OCI-LY3 (cell line): ENCODE data around the gene C16orf90.

Source experiments
- H2AFZ ChIP-seq: fragments of 200-600, 300-600 bp; shearing (Covaris generic); 2 replicates; pipeline ENCODE4 v1.6.0; 2014; ENCODE audit warnings: antibody characterized with exemption, low read depth, low read length
- H3K27ac ChIP-seq: fragments of 200-600, 300-600 bp; sonication (generic); 2 replicates; pipeline ENCODE4 v1.5.1; 2014; ENCODE audit warnings: mild to moderate bottlenecking, low read length, moderate library complexity, mixed read lengths
- H3K27me3 ChIP-seq: fragments of 200-600, 300-600 bp; sonication (generic); 2 replicates; pipeline ENCODE4 v1.6.1; 2014; ENCODE audit warnings: low read depth, low read length, mixed read lengths
- H3K36me3 ChIP-seq: fragments of 200-600, 300-600 bp; sonication (generic); replicated peaks from 2 replicates; pipeline ENCODE3; 2014; ENCODE audit warnings: low read depth, low read length, mixed read lengths
- H3K4me1 ChIP-seq: fragments of 300-600, 200-600 bp; sonication (generic); 2 replicates; pipeline ENCODE4 v1.6.1; 2014; ENCODE audit warnings: low read length, mixed read lengths
- H3K4me2 ChIP-seq: fragments of 200-600, 300-600 bp; sonication (generic); 2 replicates; pipeline ENCODE4 v1.6.1; 2014; ENCODE audit warnings: low read length, mixed read lengths
- H3K4me3 ChIP-seq: fragments of 300-600, 200-600 bp; sonication (generic); 2 replicates; pipeline ENCODE4 v1.5.1; 2014; ENCODE audit warnings: antibody characterized with exemption, mild to moderate bottlenecking, low read length, moderate library complexity
- H3K79me2 ChIP-seq: fragments of 300-600, 200-600 bp; shearing (Covaris generic); 2 replicates; pipeline ENCODE4 v1.6.1; 2014; ENCODE audit warnings: mild to moderate bottlenecking, low read length, mixed read lengths
- H3K9ac ChIP-seq: fragments of 300-600, 200-600 bp; shearing (Covaris generic); 2 replicates; pipeline ENCODE4 v1.6.0; 2014; ENCODE audit warnings: mild to moderate bottlenecking, low read length, moderate library complexity
- H3K9me3 ChIP-seq: fragments of 200-600, 300-600 bp; shearing (Covaris generic); 2 replicates; pipeline ENCODE4 v1.6.1; 2014; ENCODE audit warnings: low read length, mixed read lengths; ENCODE audit not compliant: insufficient read depth
- H4K20me1 ChIP-seq: fragments of 200-600, 300-600 bp; sonication (generic); 2 replicates; pipeline ENCODE4 v1.6.1; 2016; ENCODE audit warnings: low read length, mixed read lengths; ENCODE audit not compliant: insufficient read depth
- EZH2phosphoT487 ChIP-seq: fragments of 200-600 bp; shearing (Covaris generic); IDR thresholded peaks from 2 replicates; pipeline ENCODE4 v1.6.1; 2018; ENCODE audit warnings: antibody characterized with exemption, mixed run types, low read depth
- TF ChIP-seq, protein P1 (sequence below): fragments of 200-600, 300-600 bp; sonication (generic); IDR thresholded peaks from 2 replicates; pipeline ENCODE4 v1.5.1; 2014; ENCODE audit warnings: antibody characterized with exemption, low read length, low read depth

Gene C16orf90

DNA sequence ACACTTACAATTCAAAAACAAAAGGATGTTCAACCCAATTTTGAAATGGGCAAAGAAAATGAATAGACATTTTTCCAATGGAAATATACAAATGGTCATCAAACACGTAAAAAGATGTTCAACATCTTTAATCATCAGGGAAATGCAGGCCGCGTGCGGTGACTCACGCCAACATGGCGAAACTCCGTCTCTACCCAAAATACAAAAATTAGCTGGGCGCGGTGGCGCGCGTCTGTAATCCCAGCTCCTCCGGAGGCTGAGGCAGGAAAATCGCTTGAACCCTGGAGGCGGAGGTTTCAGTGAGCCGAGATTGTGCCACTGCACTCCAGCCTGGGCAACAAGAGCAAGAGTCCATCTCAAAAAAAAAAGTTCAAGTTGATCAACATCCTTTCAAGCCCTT lies 3.7 kb upstream of the C16orf90 start:
- no peak overlapping the region for H2AFZ ChIP-seq
- no peak overlapping the region for H3K9ac ChIP-seq
- no peaks in the 10 kb centered on the region for H3K9me3 ChIP-seq
- no peak overlapping the region for H3K4me2 ChIP-seq
- no peak for TF ChIP-seq EZH2phosphoT487
- TF ChIP-seq, protein P1, sequence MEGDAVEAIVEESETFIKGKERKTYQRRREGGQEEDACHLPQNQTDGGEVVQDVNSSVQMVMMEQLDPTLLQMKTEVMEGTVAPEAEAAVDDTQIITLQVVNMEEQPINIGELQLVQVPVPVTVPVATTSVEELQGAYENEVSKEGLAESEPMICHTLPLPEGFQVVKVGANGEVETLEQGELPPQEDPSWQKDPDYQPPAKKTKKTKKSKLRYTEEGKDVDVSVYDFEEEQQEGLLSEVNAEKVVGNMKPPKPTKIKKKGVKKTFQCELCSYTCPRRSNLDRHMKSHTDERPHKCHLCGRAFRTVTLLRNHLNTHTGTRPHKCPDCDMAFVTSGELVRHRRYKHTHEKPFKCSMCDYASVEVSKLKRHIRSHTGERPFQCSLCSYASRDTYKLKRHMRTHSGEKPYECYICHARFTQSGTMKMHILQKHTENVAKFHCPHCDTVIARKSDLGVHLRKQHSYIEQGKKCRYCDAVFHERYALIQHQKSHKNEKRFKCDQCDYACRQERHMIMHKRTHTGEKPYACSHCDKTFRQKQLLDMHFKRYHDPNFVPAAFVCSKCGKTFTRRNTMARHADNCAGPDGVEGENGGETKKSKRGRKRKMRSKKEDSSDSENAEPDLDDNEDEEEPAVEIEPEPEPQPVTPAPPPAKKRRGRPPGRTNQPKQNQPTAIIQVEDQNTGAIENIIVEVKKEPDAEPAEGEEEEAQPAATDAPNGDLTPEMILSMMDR: no peak
- H3K27ac ChIP-seq: no peak overlapping the region
- H3K79me2 ChIP-seq: peaks cover 13% of the 10 kb centered on the region
- H3K36me3 ChIP-seq: no peaks in the 10 kb centered on the region
- H3K27me3 ChIP-seq: no peaks in the 10 kb centered on the region
- no peak overlapping the region for H3K4me3 ChIP-seq
- H3K4me1 ChIP-seq: peaks cover 7% of the 10 kb centered on the region
- H4K20me1 ChIP-seq: no peaks in the 10 kb centered on the region

DNA sequence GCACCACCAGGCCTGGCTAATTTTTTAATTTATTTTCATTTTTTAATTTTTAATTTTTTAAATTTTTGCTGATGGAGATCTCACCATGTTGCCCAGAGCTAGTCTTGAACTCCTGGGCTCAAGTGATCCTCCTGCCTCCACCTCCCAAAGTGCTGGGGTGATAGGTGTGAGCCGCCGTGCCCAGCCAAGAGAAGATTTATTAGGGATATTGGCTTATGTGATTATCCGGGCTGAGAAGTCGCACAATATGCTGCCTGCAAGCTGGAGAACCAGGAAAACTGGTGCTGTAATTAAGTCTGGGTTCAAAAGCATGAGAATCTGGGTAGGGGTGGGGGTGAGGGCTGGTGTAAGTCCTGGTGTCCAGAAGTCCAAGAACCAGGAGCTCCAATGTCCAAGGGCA lies 2.5 kb upstream of the C16orf90 start:
- Histone ChIP-seq H3K4me3 (no peak overlapping the region), H3K9ac (no peak overlapping the region), H3K9me3 (no peaks in the 10 kb centered on the region), H3K79me2 (peaks cover 13% of the 10 kb centered on the region), H3K36me3 (no peaks in the 10 kb centered on the region), H3K27me3 (no peaks in the 10 kb centered on the region), H2AFZ (no peak overlapping the region), H4K20me1 (no peaks in the 10 kb centered on the region), H3K27ac (no peak overlapping the region), H3K4me2 (no peak overlapping the region), H3K4me1 (peaks cover 7% of the 10 kb centered on the region)
- no peak for TF ChIP-seq EZH2phosphoT487
- TF ChIP-seq, protein P1: no peak

DNA sequence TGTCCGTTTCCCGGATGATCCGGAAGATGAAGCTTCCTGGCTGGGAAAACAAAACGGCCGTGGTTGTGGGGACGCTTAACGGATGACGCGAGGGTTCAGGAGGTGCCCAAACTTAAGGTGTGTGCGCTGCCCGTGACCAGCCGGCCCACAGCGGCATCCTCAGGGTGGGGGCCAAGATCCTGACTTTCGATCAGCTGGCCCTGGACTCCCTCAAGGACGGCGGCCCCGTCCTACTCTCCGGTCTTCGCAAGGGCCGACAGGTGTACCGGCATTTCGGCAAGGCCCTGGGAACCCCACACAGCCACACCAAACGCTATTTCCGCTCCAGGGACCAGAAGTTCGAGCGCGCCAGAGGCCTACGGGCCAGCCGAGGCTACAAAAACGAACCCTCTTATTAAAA lies 1.1 kb upstream of the C16orf90 start:
- H3K4me2 ChIP-seq: no peak overlapping the region
- no peaks in the 10 kb centered on the region for H3K36me3 ChIP-seq
- H3K9ac ChIP-seq: no peak overlapping the region
- H3K4me1 ChIP-seq: no peaks in the 10 kb centered on the region
- H2AFZ ChIP-seq: no peak overlapping the region
- H3K27me3 ChIP-seq: no peaks in the 10 kb centered on the region
- H3K4me3 ChIP-seq: no peak overlapping the region
- TF ChIP-seq, protein P1: no peak
- no peak for TF ChIP-seq EZH2phosphoT487
- no peak overlapping the region for H3K27ac ChIP-seq
- no peaks in the 10 kb centered on the region for H3K9me3 ChIP-seq
- no peaks in the 10 kb centered on the region for H4K20me1 ChIP-seq
- peaks cover 5% of the 10 kb centered on the region for H3K79me2 ChIP-seq

DNA sequence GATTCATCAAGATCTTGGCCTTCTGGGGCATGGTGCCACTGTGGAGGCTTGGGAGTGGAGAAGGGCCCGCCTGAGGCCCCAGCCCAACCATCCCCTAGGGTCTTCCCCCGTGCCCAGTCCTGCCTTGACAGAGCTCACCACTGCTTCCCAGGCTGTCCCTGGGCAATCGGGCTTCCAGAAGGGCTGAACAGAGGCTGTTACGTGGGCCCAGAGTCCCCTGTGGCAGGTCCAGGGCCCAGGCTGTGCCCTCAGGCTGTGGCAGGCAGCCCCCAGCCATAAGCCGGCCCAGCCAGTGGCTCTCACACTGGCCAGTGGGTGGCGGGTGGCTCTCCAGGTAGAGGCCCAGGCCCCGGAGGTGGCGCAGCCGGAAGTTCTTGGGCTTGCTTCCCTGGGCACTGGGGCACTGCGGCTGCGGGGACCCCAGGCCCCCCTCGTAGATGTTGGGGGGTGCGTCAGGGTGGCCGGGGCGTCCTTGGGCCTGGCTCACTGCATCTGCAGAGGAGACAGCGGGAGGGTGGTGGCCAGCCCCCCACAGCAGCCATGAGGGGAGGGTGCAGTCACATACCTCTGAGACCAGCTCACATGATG lies 809 bp downstream of the C16orf90 start:
- Histone ChIP-seq H2AFZ (no peak overlapping the region), H3K4me3 (no peak overlapping the region), H3K9me3 (no peaks in the 10 kb centered on the region), H3K4me2 (no peak overlapping the region), H3K9ac (no peak overlapping the region), H3K4me1 (no peaks in the 10 kb centered on the region), H3K79me2 (no peaks in the 10 kb centered on the region), H4K20me1 (no peaks in the 10 kb centered on the region), H3K27ac (no peak overlapping the region), H3K27me3 (no peaks in the 10 kb centered on the region), H3K36me3 (no peaks in the 10 kb centered on the region)
- no peak for TF ChIP-seq EZH2phosphoT487
- TF ChIP-seq, protein P1: no peak
